GM12875 (cell line): ENCODE data around the gene MAP1B.
A peak's percentile ranks its signal among the peaks of the same experiment; 100 is the strongest.

Experiments used
- H3K4me3 ChIP-seq: one replicate; pipeline ENCODE4 v1.5.1; 2011; ENCODE audit warnings: low read depth, low read length, control low read depth
- CTCF ChIP-seq: IDR thresholded peaks from 2 replicates; pipeline ENCODE4 v1.5.1; 2011; ENCODE audit warnings: low read depth, mild to moderate bottlenecking, control low read depth, inconsistent platforms, low read length, moderate library complexity, borderline replicate concordance; ENCODE audit not compliant: insufficient read depth

MAP1B gene

GRCh38 chr5:72096602-72097188, 10.6 kb upstream of the MAP1B start:
- H3K4me3 ChIP-seq: no peak overlapping the region
- TF ChIP-seq CTCF: no peak

- H3K4me3 ChIP-seq: no peak overlapping the region
- TF ChIP-seq CTCF: no peak
Observed at GRCh38 chr5:72101828-72102227, 5.4 kb upstream of the MAP1B start.

GRCh38 chr5:72106817-72107130, 501 bp upstream of the MAP1B start:
- no peak overlapping the region for H3K4me3 ChIP-seq
- TF ChIP-seq CTCF: no peak

GRCh38 chr5:72107901-72108201, 576 bp downstream of the MAP1B start:
- H3K4me3 ChIP-seq: no peak overlapping the region

GRCh38 chr5:72108202-72109061, 1.2 kb downstream of the MAP1B start:
- no peak for TF ChIP-seq CTCF
- peak overlapping the region; percentile 31 for H3K4me3 ChIP-seq

More at GRCh38 chr5:72107901-72108201, 576 bp downstream of the MAP1B start:
- TF ChIP-seq CTCF: no peak

GRCh38 chr5:72109062-72109411, 1.8 kb downstream of the MAP1B start:
- TF ChIP-seq CTCF: no peak
- H3K4me3 ChIP-seq: no peak overlapping the region

- no peak for TF ChIP-seq CTCF
- H3K4me3 ChIP-seq: no peak overlapping the region
Observed at GRCh38 chr5:72109625-72110024, 2.4 kb downstream of the MAP1B start.
